Gastroesophageal sphincter (tissue), 3 donors: ENCODE measurements around the gene DUS3L.

Source experiments
- CTCF ChIP-seq, 4 experiments: fragments of 200-600 bp in 2 of 4; fragments of 450-650 bp in 2 of 4; sonication (generic) in 1 of 4; IDR thresholded peaks; one replicate each; pipeline ENCODE4 v1.5.1; 2017 to 2019; ENCODE audit warnings: antibody characterized with exemption in 4 of 4, mild to moderate bottlenecking in 2 of 4, moderate library complexity in 2 of 4
- POLR2A ChIP-seq, 2 donors: fragments of 450-650 bp; IDR thresholded peaks; one replicate each; pipeline ENCODE4 v1.6.1; 2017; ENCODE audit warnings: antibody characterized with exemption in 2 of 2, mild to moderate bottlenecking in 2 of 2, moderate library complexity in 1 of 2
- POLR2AphosphoS5 ChIP-seq: sonication (generic); formaldehyde crosslinking; IDR thresholded peaks from one replicate; pipeline ENCODE4 v1.6.1; 2017; ENCODE audit warnings: antibody characterized with exemption

GRCh38 chr19:5809469-5809868 is 18.5 kb upstream of the DUS3L start:
- TF ChIP-seq POLR2A (IDR thresholded peaks at IDR 0.05) (no peak), CTCF (IDR thresholded peaks at IDR 0.05) (no peak), POLR2AphosphoS5 (no peak)
